Lower lobe of right lung (tissue), 2 donors: ENCODE measurements around the gene KRT15. TPM values are rescaled to one million over a fixed set of nuclear protein-coding genes. Genes with fewer than 3 reads are reported as not detected.

ENCODE experiments used
- ATAC-seq, 2 donors: fragments of 200-7000 bp; cut with Tn5 transposase; one replicate each; pipeline ENCODE4 v1.9.1; 2020 to 2022; ENCODE audit warnings: mild to moderate bottlenecking in 2 of 2, moderate library complexity in 2 of 2
- DNase-seq: peaks from one replicate; pipeline ENCODE4 v3.0.0-alpha.2; 2020
- H3K27ac ChIP-seq: fragments of 200-600 bp; one replicate; pipeline ENCODE4 v1.8.0; 2022
- H3K27me3 ChIP-seq: fragments of 200-600 bp; one replicate; pipeline ENCODE4 v1.8.0; 2022; ENCODE audit warnings: low read depth
- H3K36me3 ChIP-seq: fragments of 200-600 bp; one replicate; pipeline ENCODE4 v1.8.0; 2022; ENCODE audit warnings: mild to moderate bottlenecking
- H3K4me1 ChIP-seq: fragments of 200-600 bp; one replicate; pipeline ENCODE4 v1.8.0; 2022
- H3K4me3 ChIP-seq: fragments of 200-600 bp; one replicate; pipeline ENCODE4 v1.8.0; 2022; ENCODE audit warnings: mild to moderate bottlenecking
- H3K9me3 ChIP-seq: fragments of 200-600 bp; one replicate; pipeline ENCODE4 v1.8.0; 2022
- CTCF ChIP-seq: fragments of 200-600 bp; IDR thresholded peaks from one replicate; pipeline ENCODE4 v1.8.0; 2022; ENCODE audit warnings: antibody characterized with exemption, mild to moderate bottlenecking
- intact Hi-C: fragments of 100-400 bp; cut with DNase I; formaldehyde crosslinking; loops from one replicate; pipeline ENCODE4 v1.11.0; 2022
- total RNA-seq: library from RNA; stranded (reverse); fragmentation: NEBNext Ultra II Directional; extraction: Animal tissue kit (Norgen Biotek cat#: 25700); gene quantifications from one replicate; pipeline ENCODE4 v1.2.1, GENCODE V29; 2021
- donor health status: DM: no; HTN: yes; CAD: no; lungs with severe emphysema.

Gene KRT15
- total RNA-seq, 1 donor from 2014 or later: 9.0 TPM

DNA sequence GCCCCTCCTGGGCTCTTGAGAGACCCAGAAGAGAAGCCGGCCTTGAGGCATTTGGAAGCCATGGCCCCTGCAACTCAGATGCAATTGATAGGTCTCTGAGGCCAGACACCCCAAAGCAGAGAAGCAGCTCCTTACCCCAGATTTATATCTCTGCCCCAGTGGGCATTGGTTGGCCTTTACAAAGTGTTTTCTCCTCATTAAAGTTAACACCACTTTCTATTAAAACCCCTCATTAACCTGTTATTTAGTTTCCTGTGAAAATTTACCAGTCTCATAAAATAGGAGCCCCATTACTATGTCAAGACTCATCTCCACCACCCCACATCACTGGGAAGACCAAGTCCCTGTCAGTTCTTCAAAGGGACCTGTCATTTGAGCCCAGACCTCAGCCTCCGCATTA, 37.7 kb downstream of the KRT15 start, which contains the start of gene KRT35:
Gene KRT35 (minus strand): TSS at position 116 of the 400 bp plus-strand sequence. CDS start 54 bp downstream, at position 62.
- Histone ChIP-seq H3K36me3 (no peaks in the 10 kb centered on the region), H3K9me3 (no peaks in the 10 kb centered on the region), H3K4me3 (no peak within 1 kb of the TSS), H3K27ac (no peak within 1 kb of the TSS), H3K27me3 (no peaks in the 10 kb centered on the region), H3K4me1 (no peaks in the 10 kb centered on the region)
- ATAC-seq (no peak), DNase-seq (no peak)
- intact Hi-C loops: no loop called here
- no peak for TF ChIP-seq CTCF

GRCh38 chr17:41480581-41480980, 38.1 kb downstream of the KRT15 start:
- no peak overlapping the region for H3K27ac ChIP-seq
- intact Hi-C loops: no loop called here
- DNase-seq: no peak
- no peak for ATAC-seq
- no peaks in the 10 kb centered on the region for H3K4me1 ChIP-seq
- H3K36me3 ChIP-seq: no peaks in the 10 kb centered on the region
- no peak overlapping the region for H3K4me3 ChIP-seq
- no peak for TF ChIP-seq CTCF
- H3K27me3 ChIP-seq: no peaks in the 10 kb centered on the region
- no peaks in the 10 kb centered on the region for H3K9me3 ChIP-seq

DNA sequence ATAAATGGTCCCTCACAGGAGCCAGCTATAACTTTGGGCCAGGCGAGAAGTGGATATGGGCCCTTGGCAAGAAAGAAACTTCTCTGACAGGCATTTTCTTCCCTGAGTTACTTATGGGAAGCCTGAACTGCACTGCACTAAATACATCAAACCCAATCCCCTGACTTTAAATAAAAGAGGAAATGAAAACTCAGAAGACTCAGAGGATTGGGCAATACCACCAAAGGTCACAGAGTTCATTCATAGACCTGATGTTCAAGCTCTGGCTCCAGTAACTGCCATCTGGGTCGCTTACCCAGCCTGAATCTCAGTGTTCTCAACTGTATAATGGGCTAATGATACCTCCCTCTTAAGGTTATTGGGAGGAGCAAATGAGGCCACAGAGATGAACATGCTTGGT, 38.6 kb downstream of the KRT15 start:
- Histone ChIP-seq H3K4me3 (no peak overlapping the region), H3K4me1 (no peaks in the 10 kb centered on the region), H3K9me3 (no peaks in the 10 kb centered on the region), H3K27me3 (no peaks in the 10 kb centered on the region), H3K36me3 (no peaks in the 10 kb centered on the region), H3K27ac (no peak overlapping the region)
- TF ChIP-seq CTCF: no peak
- DNase-seq: no peak
- ATAC-seq: no peak
- intact Hi-C loops: no loop called here

- DNase-seq: no peak
Observed at GRCh38 chr17:41478237-41478636, 40.5 kb downstream of the KRT15 start.

DNA sequence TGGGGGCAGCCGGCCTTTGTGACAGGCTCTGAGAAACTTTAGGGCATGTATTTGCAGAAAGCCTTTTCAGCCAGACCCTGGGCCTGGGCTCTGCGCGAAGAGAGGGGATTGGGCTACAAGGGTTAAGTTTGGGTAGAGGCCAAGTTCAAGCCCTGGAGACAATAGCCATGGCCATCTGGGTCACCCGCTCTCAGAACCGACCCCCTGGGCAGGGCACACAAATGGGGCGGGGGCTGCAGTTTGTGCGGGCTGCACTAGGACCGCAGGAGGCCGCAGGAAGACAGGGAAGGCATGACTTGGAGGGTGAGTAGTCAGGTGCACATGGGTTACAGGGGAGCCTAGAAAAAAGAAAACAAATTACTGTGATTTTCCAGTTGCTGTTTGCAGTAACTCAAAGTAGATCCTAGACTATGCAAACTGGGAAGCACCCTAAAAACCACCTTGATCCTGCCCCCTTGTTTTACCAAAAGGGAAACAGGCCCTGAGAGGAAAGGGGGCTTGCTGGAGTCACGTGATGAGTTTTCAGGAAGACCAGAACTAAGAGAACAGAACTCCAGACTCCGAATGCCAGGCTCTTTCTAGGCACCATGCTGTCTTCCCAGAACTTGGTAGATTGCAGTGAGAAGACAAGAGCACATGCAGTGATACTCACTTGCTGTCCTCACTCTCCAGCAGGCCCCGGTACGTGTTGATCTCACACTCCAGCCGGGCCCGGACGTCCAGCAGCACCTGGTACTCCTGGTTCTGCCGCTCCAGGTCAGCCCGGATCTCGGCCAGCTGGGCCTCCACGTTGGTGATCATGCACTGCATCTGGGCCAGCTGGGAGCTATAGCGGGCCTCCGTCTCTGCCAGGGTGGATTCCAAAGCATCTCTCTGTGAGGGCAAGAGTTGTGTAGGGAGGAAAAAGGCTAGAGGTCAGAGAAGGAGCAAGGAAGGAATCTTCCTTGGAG, 41.5 kb downstream of the KRT15 start:
- H3K4me1 ChIP-seq: no peaks in the 10 kb centered on the region
- ATAC-seq (no peak), DNase-seq (no peak)
- no peak overlapping the region for H3K27ac ChIP-seq
- H3K36me3 ChIP-seq: no peaks in the 10 kb centered on the region
- intact Hi-C loops: no loop called here
- H3K27me3 ChIP-seq: no peaks in the 10 kb centered on the region
- no peak for TF ChIP-seq CTCF
- no peak overlapping the region for H3K4me3 ChIP-seq
- H3K9me3 ChIP-seq: no peaks in the 10 kb centered on the region

More at GRCh38 chr17:41478237-41478636, 40.5 kb downstream of the KRT15 start:
- Histone ChIP-seq H3K4me3 (no peak overlapping the region), H3K36me3 (no peaks in the 10 kb centered on the region), H3K4me1 (no peaks in the 10 kb centered on the region), H3K27ac (no peak overlapping the region), H3K27me3 (no peaks in the 10 kb centered on the region), H3K9me3 (no peaks in the 10 kb centered on the region)
- TF ChIP-seq CTCF: no peak
- no peak for ATAC-seq
- intact Hi-C loops: no loop called here
